Measurements from ENCODE around the gene TINCR.

GRCh38 chr19:5564930-5565329 lies 2.8 kb downstream of the TINCR start:
- no peak for TF ChIP-seq CTCF (IDR thresholded peaks at IDR 0.05 in 8 of 11, conservative IDR thresholded peaks at IDR 0.05 in 3 of 11)
- no peak for TF ChIP-seq POLR2A (IDR thresholded peaks at IDR 0.05)
- TF ChIP-seq POLR2AphosphoS5 (IDR thresholded peaks at IDR 0.05) = no peak
